Natural killer cell (primary cell): Measurements from ENCODE around the gene CHN2. TPM values are rescaled to one million over a fixed set of nuclear protein-coding genes. Genes with fewer than 3 reads are reported as not detected.

ENCODE experiments used
- ATAC-seq, 3 donors: fragments of 150-1000 bp in 2 of 3; fragments of 200-7000 bp in 1 of 3; cut with Tn5 transposase; 1 replicate in 1 of 3; 2 replicates in 2 of 3; pipeline ENCODE4 v1.10.0; 2021; ENCODE audit warnings: mild to moderate bottlenecking in 2 of 3, moderate library complexity in 2 of 3
- DNase-seq, 2 donors: peaks; one replicate each; pipeline versions ENCODE4 v3.0.0 to v3.0.0-alpha.2; 2013 to 2021; ENCODE audit warnings: mixed read lengths in 1 of 2
- H3K27ac ChIP-seq: one replicate; pipeline ENCODE4 v1.5.1; 2013; ENCODE audit warnings: mild to moderate bottlenecking, low read length
- H3K27me3 ChIP-seq: one replicate; pipeline ENCODE4 v1.6.1; 2013; ENCODE audit warnings: low read length; ENCODE audit not compliant: control insufficient read depth, insufficient read depth
- H3K36me3 ChIP-seq: one replicate; pipeline ENCODE4 v1.6.1; 2013; ENCODE audit warnings: low read length; ENCODE audit not compliant: control insufficient read depth, insufficient read depth
- H3K4me1 ChIP-seq: one replicate; pipeline ENCODE4 v1.6.1; 2013; ENCODE audit warnings: low read length; ENCODE audit not compliant: control insufficient read depth, insufficient read depth
- H3K4me3 ChIP-seq: one replicate; pipeline ENCODE4 v1.5.1; 2013; ENCODE audit warnings: low read length
- H3K9me3 ChIP-seq: one replicate; pipeline ENCODE4 v1.6.1; 2013; ENCODE audit warnings: low read length; ENCODE audit not compliant: control insufficient read depth, insufficient read depth
- H3K27ac Mint-ChIP-seq, 2 donors: one replicate each; pipeline ENCODE4 v1.8.0; 2022; ENCODE audit warnings: mild to moderate bottlenecking in 2 of 2, mixed read lengths in 2 of 2, moderate library complexity in 1 of 2
- H3K27me3 Mint-ChIP-seq, 2 donors: one replicate each; pipeline ENCODE4 v1.8.0; 2022; ENCODE audit warnings: low read depth in 2 of 2, mixed read lengths in 2 of 2
- H3K36me3 Mint-ChIP-seq: one replicate; pipeline ENCODE4 v1.8.0; 2022; ENCODE audit warnings: mixed read lengths
- H3K4me1 Mint-ChIP-seq, 2 donors: one replicate each; pipeline ENCODE4 v1.8.0; 2022; ENCODE audit warnings: mixed read lengths in 2 of 2
- H3K4me3 Mint-ChIP-seq: one replicate; pipeline ENCODE4 v1.8.0; 2022; ENCODE audit warnings: mild to moderate bottlenecking, moderate library complexity, mixed read lengths
- H3K9me3 Mint-ChIP-seq, 2 donors: one replicate each; pipeline ENCODE4 v1.8.0; 2022; ENCODE audit warnings: mixed read lengths in 2 of 2
- WGBS: methylation state at CpG from one replicate; pipeline ENCODE4 v1.1.7; 2013; ENCODE audit warnings: missing lambda C conversion rate; ENCODE audit not compliant: insufficient coverage; 5-methylcytosine and 5-hydroxymethylcytosine counted together
- intact Hi-C: fragments of 100-400 bp; cut with micrococcal nuclease; formaldehyde crosslinking; loops from one replicate; pipeline ENCODE4 v1.14.2; 2022
- total RNA-seq, 4 donors: library from RNA; stranded (reverse); fragments of 120-200 nt in 1 of 4; gene quantifications; one replicate each; pipeline versions ENCODE4 v1.2.3 to v1.2.4, GENCODE V29; 2013 to 2022
- TF ChIP-seq, protein P1 (sequence below): fragments of 200-600 bp; IDR thresholded peaks from one replicate; pipeline ENCODE4 v1.8.0; 2022; ENCODE audit warnings: antibody characterized with exemption

Gene CHN2
- total RNA-seq, 3 donors from 2014 or later (not counting 1 experiment from before 2014, with no cell fraction given), result 23.2 to 40.6 (median 30.2) TPM

GRCh38 chr7:29453021-29453420 lies 258.4 kb downstream of the CHN2 start:
- Mint-ChIP-seq H3K4me1 (no peaks in the 10 kb centered on the region), H3K36me3 (no peaks in the 10 kb centered on the region), H3K27me3 (no peaks in the 10 kb centered on the region), H3K9me3 (no peaks in the 10 kb centered on the region), H3K4me3 (no peak overlapping the region), H3K27ac (no peak overlapping the region)
- H3K9me3 ChIP-seq, result no peaks in the 10 kb centered on the region
- TF ChIP-seq, protein P1, sequence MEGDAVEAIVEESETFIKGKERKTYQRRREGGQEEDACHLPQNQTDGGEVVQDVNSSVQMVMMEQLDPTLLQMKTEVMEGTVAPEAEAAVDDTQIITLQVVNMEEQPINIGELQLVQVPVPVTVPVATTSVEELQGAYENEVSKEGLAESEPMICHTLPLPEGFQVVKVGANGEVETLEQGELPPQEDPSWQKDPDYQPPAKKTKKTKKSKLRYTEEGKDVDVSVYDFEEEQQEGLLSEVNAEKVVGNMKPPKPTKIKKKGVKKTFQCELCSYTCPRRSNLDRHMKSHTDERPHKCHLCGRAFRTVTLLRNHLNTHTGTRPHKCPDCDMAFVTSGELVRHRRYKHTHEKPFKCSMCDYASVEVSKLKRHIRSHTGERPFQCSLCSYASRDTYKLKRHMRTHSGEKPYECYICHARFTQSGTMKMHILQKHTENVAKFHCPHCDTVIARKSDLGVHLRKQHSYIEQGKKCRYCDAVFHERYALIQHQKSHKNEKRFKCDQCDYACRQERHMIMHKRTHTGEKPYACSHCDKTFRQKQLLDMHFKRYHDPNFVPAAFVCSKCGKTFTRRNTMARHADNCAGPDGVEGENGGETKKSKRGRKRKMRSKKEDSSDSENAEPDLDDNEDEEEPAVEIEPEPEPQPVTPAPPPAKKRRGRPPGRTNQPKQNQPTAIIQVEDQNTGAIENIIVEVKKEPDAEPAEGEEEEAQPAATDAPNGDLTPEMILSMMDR, result no peak
- no peak overlapping the region for H3K4me3 ChIP-seq
- H3K27ac ChIP-seq, result no peak overlapping the region
- no CpG with 5 or more reads among the region's 2 CpGs for WGBS
- H3K4me1 ChIP-seq, result no peaks in the 10 kb centered on the region
- DNase-seq (no peak), ATAC-seq (no peak)
- intact Hi-C loops, result no loop called here
- H3K36me3 ChIP-seq, result peaks cover 2% of the 10 kb centered on the region
- no peaks in the 10 kb centered on the region for H3K27me3 ChIP-seq

DNA sequence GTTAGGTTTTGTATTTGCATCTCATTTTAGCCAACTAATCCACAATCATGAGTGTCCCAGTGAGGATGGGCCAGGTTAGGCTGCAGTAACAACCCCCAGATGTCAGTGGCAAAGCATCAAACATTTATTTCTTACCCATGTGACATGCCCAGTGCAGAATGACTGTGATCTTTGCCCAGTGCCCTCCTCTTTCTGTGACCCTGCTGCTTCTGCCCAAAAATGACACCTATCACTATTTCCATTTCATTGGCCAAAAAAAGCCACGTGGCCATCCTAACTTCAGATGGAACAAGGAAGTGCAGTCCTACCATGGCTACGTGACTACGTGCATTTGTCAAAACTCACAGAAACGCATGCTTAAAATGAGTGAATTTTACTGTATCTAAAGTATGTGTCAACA lies 259.9 kb downstream of the CHN2 start:
- Histone ChIP-seq H3K9me3 (no peaks in the 10 kb centered on the region), H3K27me3 (no peaks in the 10 kb centered on the region), H3K36me3 (peaks cover 2% of the 10 kb centered on the region), H3K4me1 (no peaks in the 10 kb centered on the region), H3K27ac (no peak overlapping the region), H3K4me3 (no peak overlapping the region)
- TF ChIP-seq, protein P1, result no peak
- Mint-ChIP-seq H3K4me3 (no peak overlapping the region), H3K27me3 (no peaks in the 10 kb centered on the region), H3K27ac (no peak overlapping the region), H3K4me1 (no peaks in the 10 kb centered on the region), H3K9me3 (no peaks in the 10 kb centered on the region), H3K36me3 (no peaks in the 10 kb centered on the region)
- ATAC-seq (no peak), DNase-seq (no peak)
- WGBS, result 89% methylated on average over 4 of the region's 4 CpGs
- intact Hi-C loops, result no loop called here

DNA sequence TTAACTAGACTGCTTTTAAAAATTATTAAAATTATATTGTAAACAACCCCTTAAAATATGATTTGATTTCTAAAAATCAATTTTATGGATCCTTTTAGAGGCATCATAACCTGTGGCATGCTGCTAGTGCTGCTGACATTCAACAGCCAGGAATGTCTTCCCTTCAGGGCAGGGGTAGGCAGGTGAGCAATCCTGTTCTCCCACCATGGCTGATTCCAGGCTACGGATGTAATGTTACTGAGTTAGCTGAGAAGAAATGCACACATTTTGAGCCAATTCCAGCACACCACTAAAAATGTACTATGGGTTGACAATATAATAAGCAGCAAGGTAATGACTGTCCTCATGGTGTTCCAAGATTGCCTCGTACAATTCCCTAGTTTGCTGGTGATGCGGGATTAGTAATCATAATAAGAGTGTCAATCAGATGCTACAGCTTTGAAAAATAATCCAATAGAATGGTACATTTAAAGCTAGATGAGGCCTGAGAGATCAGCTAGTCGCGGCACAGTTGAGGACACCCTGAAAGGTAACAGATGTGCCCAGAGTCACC lies 260.4 kb downstream of the CHN2 start:
- 98% methylated on average over 5 of the region's 5 CpGs for WGBS
- Mint-ChIP-seq H3K9me3 (no peaks in the 10 kb centered on the region), H3K4me3 (no peak overlapping the region)

More for the DNA sequence above, 260.4 kb downstream of the CHN2 start:
- TF ChIP-seq, protein P1, result no peak
- Mint-ChIP-seq H3K36me3 (no peaks in the 10 kb centered on the region), H3K27ac (no peak overlapping the region), H3K4me1 (no peaks in the 10 kb centered on the region), H3K27me3 (no peaks in the 10 kb centered on the region)
- ATAC-seq, result no peak
- intact Hi-C loops, result no loop called here
- H3K9me3 ChIP-seq, result no peaks in the 10 kb centered on the region
- no peak overlapping the region for H3K4me3 ChIP-seq
- no peaks in the 10 kb centered on the region for H3K4me1 ChIP-seq
- DNase-seq, result no peak
- H3K27me3 ChIP-seq, result no peaks in the 10 kb centered on the region
- peaks cover 2% of the 10 kb centered on the region for H3K36me3 ChIP-seq
- H3K27ac ChIP-seq, result no peak overlapping the region
